Activated T-cell treated with anti-CD3 and anti-CD28 coated beads, Interleukin-2, amount 50 U/mL, for 1 hour (primary cell): Measurements from ENCODE around the gene CLK2.
"Not testable (repeated sequence)": the region's sequence is repeated elsewhere in the genome, so short reads cannot be mapped to it uniquely, and the experiment has no call there.

Experiments used
- DNase-seq: peaks from one replicate; pipeline ENCODE4 v3.0.0-alpha.2; 2020

The CLK2 gene

GRCh38 chr1:155261852-155262673 lies 11.2 kb downstream of the CLK2 start, which contains the start of gene SCAMP3:
Gene SCAMP3 (minus strand): TSS chr1:155262360. CDS start chr1:155262151, 209 bp downstream.
- peak; percentile 75 for DNase-seq

DNA sequence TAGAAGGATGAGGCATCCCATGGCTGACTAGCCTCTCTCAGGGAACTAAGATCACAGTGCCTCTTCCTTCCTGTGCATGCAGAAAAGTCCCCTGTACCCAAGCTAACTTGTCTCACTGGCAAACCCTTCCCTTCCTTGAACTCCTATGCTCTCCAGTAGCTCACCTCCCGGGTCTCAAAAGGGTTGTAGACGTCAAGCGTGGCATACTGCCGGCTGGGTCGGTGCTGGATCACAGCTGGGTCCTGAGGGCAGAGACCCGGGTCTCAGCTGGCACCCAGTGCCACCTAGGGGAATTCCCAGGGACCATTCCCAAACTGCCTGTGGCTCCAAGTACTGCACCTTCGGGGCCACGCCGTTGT lies 11.8 kb downstream of the CLK2 start:
- DNase-seq = no peak

- DNase-seq = no peak
These were observed 13.0 kb downstream of the CLK2 start for GRCh38 chr1:155260276-155260675.

DNA sequence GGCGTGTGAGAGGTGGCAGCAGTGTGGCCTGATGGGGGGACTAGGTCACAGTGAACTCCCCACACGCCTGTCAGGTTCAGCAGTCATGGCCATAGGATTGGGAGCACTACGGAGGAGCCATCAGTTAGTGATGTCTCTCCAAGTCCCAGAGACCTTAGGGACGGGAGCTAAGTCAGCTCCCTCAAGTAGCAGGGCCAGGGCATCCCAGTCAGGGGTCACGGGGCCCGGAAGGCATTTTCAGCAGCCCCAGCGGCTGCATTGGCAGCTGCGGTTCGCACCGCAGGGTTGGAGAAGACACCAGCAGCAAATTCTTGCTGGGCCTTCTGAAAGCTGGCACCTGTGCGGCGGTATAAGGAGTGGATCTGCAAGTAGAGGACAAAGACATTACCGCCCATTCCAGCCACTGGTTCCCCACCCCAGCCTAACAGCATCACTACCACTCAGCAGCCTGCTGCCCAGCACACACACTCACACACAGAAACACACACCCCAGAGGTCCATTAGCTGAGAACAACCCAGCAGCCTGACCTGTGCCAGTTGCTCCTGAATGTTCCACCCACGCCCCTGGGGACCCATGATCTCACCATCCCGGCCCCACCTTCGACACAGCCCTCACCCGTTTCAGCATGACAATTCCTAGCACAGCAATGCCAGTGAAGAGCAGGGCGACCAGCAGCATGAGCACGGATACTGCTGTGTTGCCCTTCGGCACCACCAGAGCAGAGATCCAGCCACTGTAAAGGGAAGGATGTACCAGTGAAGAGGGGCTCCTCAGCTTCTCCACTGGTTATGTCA lies 17.0 kb downstream of the CLK2 start:
- no peak for DNase-seq

DNA sequence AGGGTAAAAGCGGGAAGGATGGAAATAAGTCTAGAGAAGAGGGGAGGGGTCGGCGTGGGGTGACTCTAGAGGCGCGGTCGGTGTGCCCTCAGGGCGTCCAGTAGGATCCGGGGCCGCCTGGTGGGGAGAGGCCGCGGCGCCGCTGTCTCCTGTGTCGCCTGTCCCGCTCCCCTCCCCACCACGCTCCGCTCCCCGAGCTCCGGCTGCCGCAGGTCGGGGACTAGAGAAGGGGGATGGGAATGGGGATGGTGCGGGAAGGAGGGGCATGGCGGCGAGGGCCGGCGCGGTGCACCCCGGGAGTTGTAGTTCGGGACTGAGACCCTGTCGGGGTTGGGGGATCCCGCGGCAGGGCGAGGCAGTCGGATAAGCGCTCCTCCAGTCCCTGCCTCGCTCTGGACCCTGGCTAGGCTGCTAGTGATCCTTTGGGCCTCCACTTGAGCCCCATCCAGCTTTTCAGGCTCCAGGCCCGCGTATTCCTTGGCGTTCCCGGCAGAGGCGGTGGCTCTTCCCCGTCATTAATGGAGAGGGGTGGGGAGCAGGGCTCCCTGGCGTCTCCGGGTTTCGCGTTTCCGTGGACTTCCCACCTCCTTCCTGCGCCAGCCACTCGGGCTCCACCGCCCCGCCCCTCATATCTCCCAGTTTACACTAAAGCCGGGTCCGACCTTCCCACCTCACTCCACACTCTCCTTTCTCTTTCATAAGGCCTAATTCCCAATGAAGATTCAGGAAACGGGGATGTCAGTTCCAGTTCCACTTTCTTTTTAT lies 17.9 kb downstream of the CLK2 start, which contains the start of gene ENTREP3:
ENTREP3 (minus strand) TSS at position 241 of the 765 bp plus-strand sequence. CDS start 606 bp downstream, outside the sequence.
- peak; percentile 76 for DNase-seq

DNA sequence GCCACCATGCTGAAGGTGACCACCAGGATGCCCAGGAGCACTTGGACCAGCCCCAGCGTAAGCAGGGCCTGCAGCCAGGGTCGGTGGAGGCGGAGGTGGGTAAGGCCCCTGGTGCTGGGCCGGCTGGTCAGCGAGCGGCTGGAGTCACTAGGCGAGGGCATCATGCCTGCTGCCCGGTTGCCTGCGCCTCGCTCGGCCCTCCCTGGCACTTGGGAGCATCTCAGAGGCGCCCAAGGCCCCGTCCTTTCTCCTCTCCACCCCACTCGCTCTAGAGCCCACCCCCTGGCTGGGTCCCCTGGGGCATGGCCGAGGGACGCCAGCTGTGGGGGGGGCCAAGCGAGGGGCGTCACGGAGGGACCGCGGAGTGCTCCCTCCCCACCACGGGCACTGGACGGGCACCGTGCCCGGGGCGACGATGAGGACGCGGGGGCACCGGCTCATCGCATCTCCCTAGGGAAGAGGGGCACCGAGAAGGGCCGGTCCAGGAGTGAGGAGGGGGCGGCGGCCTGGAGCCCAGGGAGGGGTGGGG lies 18.5 kb downstream of the CLK2 start:
- DNase-seq = no peak

DNA sequence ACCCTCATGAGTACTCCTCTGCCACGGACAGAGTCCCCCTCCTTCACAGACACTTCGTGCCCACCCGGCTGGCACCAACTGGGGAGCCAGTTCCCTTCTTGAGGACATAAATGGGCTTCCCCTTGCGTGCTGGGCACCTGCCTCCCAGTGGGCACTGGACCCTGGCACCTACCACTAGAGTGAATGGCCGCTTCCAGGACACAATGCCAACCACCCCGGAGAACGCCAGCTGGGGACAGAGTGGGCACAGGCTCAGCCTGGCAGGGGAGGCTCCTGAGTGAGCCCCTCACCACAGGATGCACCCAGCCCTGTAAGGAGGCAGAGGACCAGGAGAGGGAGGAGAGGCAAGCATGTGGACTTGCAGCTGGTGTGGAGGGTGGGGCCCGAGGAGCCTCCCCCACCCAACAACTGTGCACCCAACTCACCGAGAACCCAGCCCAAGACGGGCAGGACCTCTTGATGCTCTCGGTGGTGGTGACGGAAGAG lies 19.0 kb downstream of the CLK2 start:
- no peak for DNase-seq

DNA sequence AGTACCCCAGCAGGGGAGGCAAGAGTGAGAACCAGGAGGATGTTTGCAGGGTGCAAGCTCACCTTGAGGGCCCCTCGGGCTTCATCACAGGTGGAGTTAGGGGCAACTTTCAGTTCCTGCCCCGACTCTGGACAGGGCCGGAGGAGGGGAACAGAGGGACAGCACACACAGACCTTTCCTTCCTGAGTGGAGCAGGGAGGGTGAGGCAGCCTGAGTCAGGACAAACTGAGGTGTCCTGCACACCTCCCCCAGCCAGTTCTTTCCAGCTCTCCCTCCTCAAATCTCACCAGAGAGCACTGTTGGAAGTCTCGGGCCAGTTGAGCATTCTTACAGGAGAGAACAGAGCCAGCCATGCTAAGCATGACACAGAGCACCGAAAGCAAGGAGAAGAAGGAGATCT lies 19.5 kb downstream of the CLK2 start:
- no peak for DNase-seq

GRCh38 chr1:155253208-155253607 lies 20.1 kb downstream of the CLK2 start:
- DNase-seq = no peak

- no peak for DNase-seq
These were observed 21.7 kb downstream of the CLK2 start for GRCh38 chr1:155251566-155251965.

- DNase-seq = peak; percentile 97
These were observed 22.5 kb downstream of the CLK2 start for GRCh38 chr1:155250633-155251449.

- no peak for DNase-seq
These were observed 23.1 kb downstream of the CLK2 start for GRCh38 chr1:155250246-155250632.

GRCh38 chr1:155247667-155248553 lies 25.4 kb downstream of the CLK2 start:
- no peak for DNase-seq

DNA sequence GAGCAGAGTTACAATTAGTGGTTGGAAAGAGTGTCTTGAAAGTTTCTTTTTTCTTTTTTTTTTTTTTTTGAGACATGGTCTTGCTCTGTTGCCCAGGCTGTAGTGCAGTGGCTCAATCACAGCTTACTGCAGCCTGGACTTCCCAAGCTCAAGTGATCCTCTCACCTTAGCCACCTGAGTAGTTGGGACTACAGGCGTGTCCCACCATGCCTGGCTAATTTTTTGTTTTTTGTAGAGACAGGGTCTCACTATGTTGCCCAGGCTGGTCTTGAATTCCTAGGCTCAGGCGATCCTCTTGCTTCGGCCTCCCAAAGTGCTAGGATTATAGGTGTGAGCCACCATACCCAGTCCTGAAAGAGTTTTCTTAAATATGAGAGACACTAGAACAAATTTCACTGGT lies 26.5 kb downstream of the CLK2 start:
- DNase-seq = not testable (repeated sequence)

DNA sequence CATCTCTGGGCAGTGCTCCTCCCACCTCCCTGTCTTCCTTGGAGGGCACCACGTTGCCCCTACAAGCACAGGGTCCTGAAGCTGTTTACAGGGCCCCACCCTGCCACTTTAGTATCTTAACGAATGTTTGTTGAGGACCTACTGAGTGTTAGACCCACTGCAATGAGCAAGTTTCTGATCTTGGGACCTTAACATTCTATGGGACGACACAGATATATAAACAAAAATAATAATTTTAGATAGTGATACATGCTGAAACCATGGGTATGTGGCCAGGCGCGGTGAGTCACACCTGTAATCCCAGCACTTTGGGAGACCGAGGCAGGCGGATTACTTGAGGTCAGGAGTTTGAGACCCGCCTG lies 28.2 kb downstream of the CLK2 start:
- no peak for DNase-seq

DNA sequence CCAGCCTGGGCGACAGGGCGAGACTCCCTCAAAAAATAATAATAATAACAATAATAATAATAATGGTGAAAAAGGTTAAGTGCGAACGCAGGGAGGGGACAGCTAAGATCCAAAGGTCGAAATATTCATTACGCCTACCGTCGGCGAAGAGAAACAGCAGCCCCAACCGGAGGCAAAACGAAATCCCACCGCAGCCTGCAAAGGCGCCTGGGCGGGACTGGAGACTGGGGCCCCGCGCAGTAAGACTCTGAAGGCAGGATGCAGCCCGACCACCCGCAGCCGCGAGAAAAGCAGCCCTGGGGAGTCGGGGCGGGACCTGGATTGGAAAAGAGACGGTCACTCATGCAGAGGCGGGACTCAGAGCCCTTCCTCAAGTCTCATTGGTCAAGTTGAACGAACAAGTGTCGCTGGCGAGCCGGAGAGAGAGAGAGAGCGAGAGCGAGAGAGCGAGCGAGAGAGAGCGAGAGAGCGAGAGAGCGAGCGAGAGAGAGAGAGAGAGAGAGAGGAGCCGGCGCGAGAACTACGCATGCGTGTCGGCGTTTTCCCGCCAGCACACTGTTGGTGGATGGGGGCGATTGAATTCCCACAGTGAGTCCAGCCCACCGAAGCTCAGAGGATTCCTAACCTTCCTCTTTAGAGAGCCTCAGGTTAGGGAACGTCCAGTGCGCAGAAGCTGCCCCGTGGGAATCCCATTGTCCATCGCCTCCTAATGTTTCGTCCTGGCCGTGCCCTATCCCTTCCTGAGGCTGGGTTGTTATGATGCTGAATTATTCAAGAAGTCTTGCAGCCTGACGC lies 28.7 kb downstream of the CLK2 start:
- DNase-seq = peak; percentile 90

GRCh38 chr1:155242805-155243358 lies 30.4 kb downstream of the CLK2 start:
- DNase-seq = no peak

DNA sequence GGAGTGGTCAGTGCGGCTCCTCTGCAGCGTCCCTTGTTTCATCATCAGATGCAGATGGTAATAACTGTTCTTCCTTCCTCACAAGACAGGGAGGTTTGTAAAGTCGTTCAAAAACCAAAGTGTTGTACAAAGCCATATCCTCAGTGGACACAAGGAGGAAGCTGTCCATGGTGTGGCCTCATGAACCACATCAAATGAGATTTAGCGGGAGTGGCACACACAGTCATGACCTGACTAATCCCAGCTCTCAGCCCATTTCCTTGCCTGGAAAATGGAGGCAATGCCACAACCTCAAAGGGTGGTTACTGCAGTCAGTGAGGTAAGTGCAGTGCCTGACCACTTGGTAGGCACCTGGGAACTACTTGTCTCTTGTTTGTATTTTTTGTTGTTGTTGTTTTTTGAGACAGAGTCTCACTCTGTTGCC lies 31.5 kb downstream of the CLK2 start:
- DNase-seq = no peak

DNA sequence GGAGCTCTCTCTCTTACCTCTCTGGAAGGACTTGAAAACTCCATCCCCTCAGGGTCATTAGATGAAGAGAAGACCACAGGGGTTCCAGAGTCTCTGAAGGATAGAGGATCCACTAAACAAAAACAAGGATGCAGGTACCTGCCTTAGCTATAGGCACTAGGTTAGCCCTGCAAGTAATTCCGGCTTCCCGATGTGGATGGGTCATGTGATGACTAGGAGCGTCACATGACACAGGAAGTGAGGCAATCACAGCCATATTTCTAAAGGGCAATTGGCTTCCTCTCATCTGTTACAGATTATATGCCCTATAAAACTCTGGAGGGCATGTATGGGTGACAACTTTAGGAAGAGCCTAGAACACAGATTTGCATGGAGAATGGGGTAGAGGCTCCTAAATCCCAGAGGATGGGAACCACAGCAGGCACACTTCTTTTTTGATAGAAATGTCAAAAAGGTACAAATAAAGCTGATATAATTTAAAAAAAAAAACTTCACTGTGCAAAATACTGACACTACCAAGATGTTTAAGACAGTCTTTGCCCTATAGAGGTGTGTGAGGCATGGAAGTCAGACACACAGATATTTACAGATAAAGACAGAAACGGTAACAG lies 32.1 kb downstream of the CLK2 start:
- no peak for DNase-seq
